Measurements from ENCODE around the gene KRT78. TPM values are rescaled to one million over a fixed set of nuclear protein-coding genes. Genes with fewer than 3 reads are reported as not detected.

Gene KRT78, protein sequence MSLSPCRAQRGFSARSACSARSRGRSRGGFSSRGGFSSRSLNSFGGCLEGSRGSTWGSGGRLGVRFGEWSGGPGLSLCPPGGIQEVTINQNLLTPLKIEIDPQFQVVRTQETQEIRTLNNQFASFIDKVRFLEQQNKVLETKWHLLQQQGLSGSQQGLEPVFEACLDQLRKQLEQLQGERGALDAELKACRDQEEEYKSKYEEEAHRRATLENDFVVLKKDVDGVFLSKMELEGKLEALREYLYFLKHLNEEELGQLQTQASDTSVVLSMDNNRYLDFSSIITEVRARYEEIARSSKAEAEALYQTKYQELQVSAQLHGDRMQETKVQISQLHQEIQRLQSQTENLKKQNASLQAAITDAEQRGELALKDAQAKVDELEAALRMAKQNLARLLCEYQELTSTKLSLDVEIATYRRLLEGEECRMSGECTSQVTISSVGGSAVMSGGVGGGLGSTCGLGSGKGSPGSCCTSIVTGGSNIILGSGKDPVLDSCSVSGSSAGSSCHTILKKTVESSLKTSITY
- not detected for total RNA-seq (ENCODE audit: unreplicated experiment)
- long read RNA-seq = 0 reads

DNA sequence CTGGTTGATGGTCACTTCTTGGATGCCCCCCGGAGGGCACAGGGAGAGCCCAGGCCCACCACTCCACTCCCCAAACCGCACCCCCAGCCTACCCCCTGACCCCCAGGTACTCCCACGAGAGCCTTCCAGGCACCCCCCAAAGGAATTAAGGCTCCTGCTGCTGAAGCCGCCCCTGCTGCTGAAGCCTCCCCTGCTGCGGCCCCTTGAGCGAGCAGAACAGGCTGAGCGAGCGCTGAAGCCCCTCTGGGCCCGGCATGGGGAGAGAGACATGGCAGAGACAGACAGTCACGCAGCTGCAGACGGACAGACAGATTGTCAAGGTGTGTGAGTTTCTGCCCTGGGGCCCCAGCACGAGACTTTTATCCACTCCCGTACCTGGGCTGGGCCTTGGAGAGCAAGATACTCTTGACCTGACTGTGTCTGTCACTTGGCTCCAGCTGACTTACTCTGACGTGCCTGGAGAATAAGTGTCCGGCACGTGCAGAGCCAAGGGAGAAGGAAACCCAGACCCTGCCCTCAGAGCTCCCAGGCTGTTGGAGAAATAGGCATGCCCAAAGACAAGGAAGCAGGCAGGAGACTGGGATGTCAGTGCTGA lies at the start of gene KRT78:
Gene KRT78 (minus strand): TSS at position 334 of the 595 bp plus-strand sequence. CDS start 64 bp downstream, at position 270.
- Mint-ChIP-seq H3K27me3 (ENCODE audit: unreplicated experiment) (peaks cover 5% of the 10 kb centered on the region), H3K9me3 (ENCODE audit: unreplicated experiment) (no peaks in the 10 kb centered on the region), H3K36me3 (ENCODE audit: low read depth, unreplicated experiment) (no peaks in the 10 kb centered on the region), H3K27ac (ENCODE audit: unreplicated experiment) (no peak within 1 kb of the TSS), H3K4me3 (ENCODE audit: unreplicated experiment) (no peak within 1 kb of the TSS), H3K4me1 (ENCODE audit: unreplicated experiment) (no peaks in the 10 kb centered on the region)
- TF ChIP-seq, protein P1, sequence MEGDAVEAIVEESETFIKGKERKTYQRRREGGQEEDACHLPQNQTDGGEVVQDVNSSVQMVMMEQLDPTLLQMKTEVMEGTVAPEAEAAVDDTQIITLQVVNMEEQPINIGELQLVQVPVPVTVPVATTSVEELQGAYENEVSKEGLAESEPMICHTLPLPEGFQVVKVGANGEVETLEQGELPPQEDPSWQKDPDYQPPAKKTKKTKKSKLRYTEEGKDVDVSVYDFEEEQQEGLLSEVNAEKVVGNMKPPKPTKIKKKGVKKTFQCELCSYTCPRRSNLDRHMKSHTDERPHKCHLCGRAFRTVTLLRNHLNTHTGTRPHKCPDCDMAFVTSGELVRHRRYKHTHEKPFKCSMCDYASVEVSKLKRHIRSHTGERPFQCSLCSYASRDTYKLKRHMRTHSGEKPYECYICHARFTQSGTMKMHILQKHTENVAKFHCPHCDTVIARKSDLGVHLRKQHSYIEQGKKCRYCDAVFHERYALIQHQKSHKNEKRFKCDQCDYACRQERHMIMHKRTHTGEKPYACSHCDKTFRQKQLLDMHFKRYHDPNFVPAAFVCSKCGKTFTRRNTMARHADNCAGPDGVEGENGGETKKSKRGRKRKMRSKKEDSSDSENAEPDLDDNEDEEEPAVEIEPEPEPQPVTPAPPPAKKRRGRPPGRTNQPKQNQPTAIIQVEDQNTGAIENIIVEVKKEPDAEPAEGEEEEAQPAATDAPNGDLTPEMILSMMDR (IDR thresholded peaks at IDR 0.05; ENCODE audit: unreplicated experiment) = no peak
- no peak for DNase-seq (ENCODE audit: low spot score)

DNA sequence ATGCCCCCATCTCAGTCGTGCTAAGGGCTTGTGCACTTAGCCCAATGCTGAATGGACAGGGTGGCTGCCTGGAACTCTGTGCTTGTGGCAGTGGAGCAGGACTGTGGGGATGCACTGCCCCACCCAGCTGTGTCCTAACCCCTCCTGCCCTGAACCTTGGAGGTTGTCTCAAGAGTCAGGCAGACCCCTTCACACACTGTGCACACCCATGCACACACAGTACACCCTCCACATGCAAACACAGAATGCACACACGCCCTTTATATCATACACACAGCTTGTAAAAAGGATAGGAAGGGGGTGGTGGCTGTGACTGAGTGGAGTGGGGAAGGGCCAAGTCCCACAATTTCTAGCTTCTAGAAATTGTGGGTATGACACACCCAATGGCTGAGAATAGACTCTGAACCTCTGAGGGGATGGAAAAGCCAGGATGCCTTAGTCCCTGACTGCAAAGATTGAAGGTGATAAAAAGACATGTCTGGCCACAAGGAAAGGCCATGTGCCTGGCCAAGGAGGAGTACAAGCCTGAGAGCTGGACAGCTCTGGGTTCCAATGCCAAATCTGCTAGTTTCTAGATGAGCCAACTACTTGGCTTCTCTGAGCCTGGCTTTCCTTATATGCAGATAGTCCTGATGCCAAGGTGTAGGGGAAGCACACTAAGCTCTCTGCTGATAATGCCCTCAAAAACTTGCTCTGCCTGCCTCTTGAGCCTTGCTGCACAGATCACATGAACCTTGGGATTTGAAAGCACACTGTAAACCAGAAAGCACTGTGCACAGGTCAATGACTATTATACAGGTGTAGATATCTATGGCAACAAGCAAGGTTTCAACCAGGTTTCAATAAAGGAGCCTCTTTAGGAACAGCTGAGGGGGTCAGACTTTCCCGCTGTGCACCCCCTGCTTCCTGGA lies 47.7 kb upstream of the KRT78 start:
- Mint-ChIP-seq H3K27ac (ENCODE audit: unreplicated experiment) (no peak overlapping the region), H3K36me3 (ENCODE audit: low read depth, unreplicated experiment) (peaks cover 9% of the 10 kb centered on the region), H3K27me3 (ENCODE audit: unreplicated experiment) (peaks cover 2% of the 10 kb centered on the region), H3K4me3 (ENCODE audit: unreplicated experiment) (no peak overlapping the region), H3K9me3 (ENCODE audit: unreplicated experiment) (no peaks in the 10 kb centered on the region), H3K4me1 (ENCODE audit: unreplicated experiment) (peaks cover 6% of the 10 kb centered on the region)
- TF ChIP-seq, protein P1 (IDR thresholded peaks at IDR 0.05; ENCODE audit: unreplicated experiment) = no peak
- no peak for DNase-seq (ENCODE audit: low spot score)

DNA sequence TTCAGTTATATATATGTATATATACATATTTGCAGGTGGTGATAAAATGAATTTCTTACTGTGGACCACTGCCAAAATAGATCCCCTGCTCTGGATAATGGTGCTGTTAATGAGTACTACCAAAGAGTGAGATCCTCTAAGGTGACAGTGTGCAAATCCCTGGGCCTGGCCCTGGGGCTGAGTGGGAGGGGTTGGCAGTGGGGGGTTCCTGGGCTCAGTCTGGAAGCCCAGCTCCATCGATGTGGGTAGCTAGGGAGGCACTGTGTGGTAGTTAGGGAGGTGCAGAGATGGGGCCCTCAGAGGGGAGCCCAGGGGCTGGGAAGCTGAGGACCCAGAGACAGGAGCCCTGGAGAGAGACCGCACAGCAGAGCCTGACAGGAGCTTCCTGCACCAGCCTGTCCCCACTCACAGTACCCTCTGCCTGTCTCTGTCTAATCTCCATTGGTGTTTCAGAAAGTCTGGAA lies 47.0 kb upstream of the KRT78 start:
- TF ChIP-seq, protein P1 (IDR thresholded peaks at IDR 0.05; ENCODE audit: unreplicated experiment) = no peak
- Mint-ChIP-seq H3K27me3 (ENCODE audit: unreplicated experiment) (peaks cover 2% of the 10 kb centered on the region), H3K27ac (ENCODE audit: unreplicated experiment) (no peak overlapping the region), H3K9me3 (ENCODE audit: unreplicated experiment) (no peaks in the 10 kb centered on the region), H3K4me1 (ENCODE audit: unreplicated experiment) (peaks cover under 1% of the 10 kb centered on the region), H3K36me3 (ENCODE audit: low read depth, unreplicated experiment) (peaks cover 5% of the 10 kb centered on the region), H3K4me3 (ENCODE audit: unreplicated experiment) (no peak overlapping the region)
- DNase-seq (ENCODE audit: low spot score) = no peak

DNA sequence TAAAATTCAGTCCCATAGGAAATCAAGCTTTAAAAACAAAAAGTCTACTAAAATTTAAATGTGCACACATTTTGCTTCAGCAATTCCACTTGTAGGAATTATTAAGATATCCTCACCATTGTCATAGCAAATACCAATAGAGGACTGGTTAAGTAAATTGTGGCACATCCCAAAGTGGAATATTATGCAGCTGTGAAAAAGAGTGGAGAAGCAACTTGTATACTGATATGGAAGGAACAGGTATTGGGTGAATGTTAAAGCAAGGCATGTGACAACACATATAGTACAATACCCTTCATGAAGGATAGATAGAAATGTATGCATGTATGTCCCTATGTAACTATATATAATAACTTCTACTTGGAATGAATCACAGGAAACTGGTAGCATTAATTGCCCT lies 44.2 kb upstream of the KRT78 start:
- Mint-ChIP-seq H3K4me1 (ENCODE audit: unreplicated experiment) (no peaks in the 10 kb centered on the region), H3K27me3 (ENCODE audit: unreplicated experiment) (peaks cover 3% of the 10 kb centered on the region), H3K36me3 (ENCODE audit: low read depth, unreplicated experiment) (no peaks in the 10 kb centered on the region), H3K27ac (ENCODE audit: unreplicated experiment) (no peak overlapping the region), H3K9me3 (ENCODE audit: unreplicated experiment) (no peaks in the 10 kb centered on the region), H3K4me3 (ENCODE audit: unreplicated experiment) (no peak overlapping the region)
- DNase-seq (ENCODE audit: low spot score) = no peak
- TF ChIP-seq, protein P1 (IDR thresholded peaks at IDR 0.05; ENCODE audit: unreplicated experiment) = no peak

Measured in endothelial cell (in vitro differentiated cells).